OCI-LY7 (cell line): ENCODE data around the gene CARNS1. TPM values are rescaled to one million over a fixed set of nuclear protein-coding genes. Genes with fewer than 3 reads are reported as not detected.

Experiments
- small RNA-seq: library from RNA; depleted of rRNA; stranded (forward); fragments of <200 nt; gene quantifications from one replicate; pipeline ENCODE3, GENCODE V24; 2014
- total RNA-seq, 2 experiments: library from RNA; depleted of rRNA in 1 of 2; stranded (reverse); fragments of >200 nt in 1 of 2; shearing (Covaris generic) in 1 of 2; gene quantifications; 2 replicates each; pipeline ENCODE4 v1.2.3, GENCODE V29; 2014 to 2022

CARNS1 gene
- total RNA-seq, 2 experiments from 2014 or later: 0.06 to 0.21 TPM

Small RNA genes within 50 kb of the gene (small RNA-seq; reads per million reads assigned to genes)
- not detected for gene RNU6-1238P

Other genes starting within 250 kb of the CARNS1 start
- 379 and 397 TPM in 2 replicates for gene GRK2, start 149.2 kb upstream of the CARNS1 start, total RNA-seq (2014; rRNA removed; shearing (Covaris generic))
- gene GRK2, start 149.2 kb upstream of the CARNS1 start, total RNA-seq (2022): 280 and 373 TPM in 2 replicates
- 101 and 136 TPM in 2 replicates for gene ANKRD13D, start 126.4 kb upstream of the CARNS1 start, total RNA-seq (2014; rRNA removed; shearing (Covaris generic))
- 119 and 136 TPM in 2 replicates for gene ANKRD13D, start 126.4 kb upstream of the CARNS1 start, total RNA-seq (2022)
- 8.4 and 9.2 TPM in 2 replicates for gene SSH3, start 112.1 kb upstream of the CARNS1 start, total RNA-seq (2014; rRNA removed; shearing (Covaris generic))
- 18.5 and 22.0 TPM in 2 replicates for gene SSH3, start 112.1 kb upstream of the CARNS1 start, total RNA-seq (2022)
- gene POLD4, start 62.1 kb upstream of the CARNS1 start, total RNA-seq (2014; rRNA removed; shearing (Covaris generic)): 146 and 153 TPM in 2 replicates
- 160 and 171 TPM in 2 replicates for gene POLD4, start 62.1 kb upstream of the CARNS1 start, total RNA-seq (2022)
- 0.35 and 0.67 TPM in 2 replicates for gene CLCF1, start 42.1 kb upstream of the CARNS1 start, total RNA-seq (2014; rRNA removed; shearing (Covaris generic))
- 0.34 TPM in 1 of 2 replicates, not detected in the other for gene CLCF1, start 42.1 kb upstream of the CARNS1 start, total RNA-seq (2022)
- 30.1 and 51.0 TPM in 2 replicates for gene RAD9A, start 23.7 kb upstream of the CARNS1 start, total RNA-seq (2014; rRNA removed; shearing (Covaris generic))
- gene RAD9A, start 23.7 kb upstream of the CARNS1 start, total RNA-seq (2022): 62.2 and 71.1 TPM in 2 replicates
- 248 and 311 TPM in 2 replicates for gene PPP1CA, start 13.8 kb upstream of the CARNS1 start, total RNA-seq (2014; rRNA removed; shearing (Covaris generic))
- 210 and 219 TPM in 2 replicates for gene PPP1CA, start 13.8 kb upstream of the CARNS1 start, total RNA-seq (2022)
- 105 and 124 TPM in 2 replicates for gene TBC1D10C, start 11.6 kb upstream of the CARNS1 start, total RNA-seq (2014; rRNA removed; shearing (Covaris generic))
- gene TBC1D10C, start 11.6 kb upstream of the CARNS1 start, total RNA-seq (2022): 108 and 117 TPM in 2 replicates
- gene RPS6KB2, start 12.8 kb downstream of the CARNS1 start, total RNA-seq (2014; rRNA removed; shearing (Covaris generic)): 51.1 and 69.4 TPM in 2 replicates
- 48.3 and 54.9 TPM in 2 replicates for gene RPS6KB2, start 12.8 kb downstream of the CARNS1 start, total RNA-seq (2022)
- gene PTPRCAP, start 22.0 kb downstream of the CARNS1 start, total RNA-seq (2014; rRNA removed; shearing (Covaris generic)): 175 and 212 TPM in 2 replicates
- gene PTPRCAP, start 22.0 kb downstream of the CARNS1 start, total RNA-seq (2022): 101 and 129 TPM in 2 replicates
- 48.0 and 55.3 TPM in 2 replicates for gene CORO1B, start 27.8 kb downstream of the CARNS1 start, total RNA-seq (2014; rRNA removed; shearing (Covaris generic))
- gene CORO1B, start 27.8 kb downstream of the CARNS1 start, total RNA-seq (2022): 85.3 and 87.4 TPM in 2 replicates
- gene GPR152, start 37.1 kb downstream of the CARNS1 start, total RNA-seq (2014; rRNA removed; shearing (Covaris generic)): not detected in 2 replicates
- gene GPR152, start 37.1 kb downstream of the CARNS1 start, total RNA-seq (2022): not detected in 2 replicates
- gene CABP4, start 39.7 kb downstream of the CARNS1 start, total RNA-seq (2014; rRNA removed; shearing (Covaris generic)): 3.0 and 3.1 TPM in 2 replicates
- 11.5 and 11.8 TPM in 2 replicates for gene CABP4, start 39.7 kb downstream of the CARNS1 start, total RNA-seq (2022)
- gene TMEM134, start 53.6 kb downstream of the CARNS1 start, total RNA-seq (2014; rRNA removed; shearing (Covaris generic)): 26.8 and 38.8 TPM in 2 replicates
- gene TMEM134, start 53.6 kb downstream of the CARNS1 start, total RNA-seq (2022): 76.9 and 86.9 TPM in 2 replicates
- gene AIP, start 67.3 kb downstream of the CARNS1 start, total RNA-seq (2014; rRNA removed; shearing (Covaris generic)): 123 and 125 TPM in 2 replicates
- 112 and 116 TPM in 2 replicates for gene AIP, start 67.3 kb downstream of the CARNS1 start, total RNA-seq (2022)
- 37.2 and 43.5 TPM in 2 replicates for gene PITPNM1, start 89.7 kb downstream of the CARNS1 start, total RNA-seq (2014; rRNA removed; shearing (Covaris generic))
- gene PITPNM1, start 89.7 kb downstream of the CARNS1 start, total RNA-seq (2022): 45.6 and 51.3 TPM in 2 replicates
- gene CDK2AP2, start 92.5 kb downstream of the CARNS1 start, total RNA-seq (2014; rRNA removed; shearing (Covaris generic)): 57.0 and 71.5 TPM in 2 replicates
- 83.9 and 90.2 TPM in 2 replicates for gene CDK2AP2, start 92.5 kb downstream of the CARNS1 start, total RNA-seq (2022)
- not detected in 2 replicates for gene CABP2, start 107.8 kb downstream of the CARNS1 start, total RNA-seq (2014; rRNA removed; shearing (Covaris generic))
- not detected in 2 replicates for gene CABP2, start 107.8 kb downstream of the CARNS1 start, total RNA-seq (2022)
- gene GSTP1, start 168.1 kb downstream of the CARNS1 start, total RNA-seq (2014; rRNA removed; shearing (Covaris generic)): 1,251 and 1,604 TPM in 2 replicates
- gene GSTP1, start 168.1 kb downstream of the CARNS1 start, total RNA-seq (2022): 1,017 and 1,139 TPM in 2 replicates
- gene NDUFV1, start 191.3 kb downstream of the CARNS1 start, total RNA-seq (2014; rRNA removed; shearing (Covaris generic)): 257 and 283 TPM in 2 replicates
- 294 and 335 TPM in 2 replicates for gene NDUFV1, start 191.3 kb downstream of the CARNS1 start, total RNA-seq (2022)
- 14.4 and 20.4 TPM in 2 replicates for gene NUDT8, start 214.3 kb downstream of the CARNS1 start, total RNA-seq (2014; rRNA removed; shearing (Covaris generic))
- gene NUDT8, start 214.3 kb downstream of the CARNS1 start, total RNA-seq (2022): 31.7 and 35.4 TPM in 2 replicates
- 2.4 and 4.3 TPM in 2 replicates for gene TBX10, start 224.1 kb downstream of the CARNS1 start, total RNA-seq (2014; rRNA removed; shearing (Covaris generic))
- gene TBX10, start 224.1 kb downstream of the CARNS1 start, total RNA-seq (2022): 5.3 and 5.7 TPM in 2 replicates
- 17.1 and 25.6 TPM in 2 replicates for gene ACY3, start 235.1 kb downstream of the CARNS1 start, total RNA-seq (2014; rRNA removed; shearing (Covaris generic))
- gene ACY3, start 235.1 kb downstream of the CARNS1 start, total RNA-seq (2022): 45.1 and 54.4 TPM in 2 replicates